SK-N-SH (cell line): ENCODE data around the gene EWSR1.

Source experiments
- CTCF ChIP-seq: fragments of 200-600 bp; sonication (generic); IDR thresholded peaks from 2 replicates; pipeline ENCODE4 v1.6.1; 2017; ENCODE audit warnings: antibody characterized with exemption, mild to moderate bottlenecking, moderate library complexity
- EP300 ChIP-seq, 2 experiments: IDR thresholded peaks; 2 replicates each; pipeline versions ENCODE4 v1.4.0 to v1.6.1; 2012; ENCODE audit warnings: borderline replicate concordance in 1 of 2, low read depth in 1 of 2, low read length in 1 of 2
- EZH2phosphoT487 ChIP-seq: fragments of 200-600 bp; sonication (generic); IDR thresholded peaks from 2 replicates; pipeline ENCODE4 v1.6.1; 2017; ENCODE audit warnings: low read depth, mixed run types, mild to moderate bottlenecking, antibody characterized with exemption, moderate library complexity, borderline replicate concordance
- FOXJ3 ChIP-seq: sonication (generic); formaldehyde crosslinking; IDR thresholded peaks from 2 replicates; pipeline ENCODE4 v1.5.1; 2020; ENCODE audit warnings: mild to moderate bottlenecking, missing genetic modification reagents
- GABPA ChIP-seq: IDR thresholded peaks from 2 replicates; pipeline ENCODE4 v1.4.0; 2012; ENCODE audit warnings: low read depth, mild to moderate bottlenecking
- MAX ChIP-seq: IDR thresholded peaks from 2 replicates; pipeline ENCODE4 v1.4.0; 2012; ENCODE audit warnings: low read depth
- POLR2AphosphoS5 ChIP-seq: IDR thresholded peaks from 2 replicates; pipeline ENCODE4 v1.6.1; 2012; ENCODE audit warnings: low read depth, low read length
- RFX5 ChIP-seq: IDR thresholded peaks from 2 replicates; pipeline ENCODE4 v1.6.1; 2012; ENCODE audit warnings: mild to moderate bottlenecking, improper control_type of control experiment, low read length
- SIN3A ChIP-seq: IDR thresholded peaks from 2 replicates; pipeline ENCODE4 v1.6.1; 2012; ENCODE audit warnings: low read depth, mild to moderate bottlenecking, low read length, moderate library complexity, borderline replicate concordance
- SMC3 ChIP-seq: IDR thresholded peaks from 2 replicates; pipeline ENCODE4 v1.6.1; 2012; ENCODE audit warnings: low read depth, low read length, improper control_type of control experiment
- TEAD4 ChIP-seq: IDR thresholded peaks from 2 replicates; pipeline ENCODE4 v1.4.0; 2012; ENCODE audit warnings: mild to moderate bottlenecking, borderline replicate concordance; ENCODE audit not compliant: insufficient read depth
- YY1 ChIP-seq: IDR thresholded peaks from 2 replicates; pipeline ENCODE4 v1.4.0; 2012; ENCODE audit warnings: low read depth, mild to moderate bottlenecking

GRCh38 chr22:29265305-29265704 lies 2.8 kb upstream of the EWSR1 start:
- TF ChIP-seq FOXJ3 (CRISPR knock-in tag), result no peak
- no peak for TF ChIP-seq MAX
- no peak for TF ChIP-seq CTCF
- no peak for TF ChIP-seq POLR2AphosphoS5
- no peak for TF ChIP-seq EZH2phosphoT487
- no peak for TF ChIP-seq YY1
- TF ChIP-seq GABPA, result no peak
- no peak for TF ChIP-seq SMC3
- TF ChIP-seq RFX5, result no peak
- no peak for TF ChIP-seq EP300 (IDR thresholded peaks at IDR 0.05; ENCODE audit: borderline replicate concordance in 1 of 2, low read depth in 1 of 2, low read length in 1 of 2)
- no peak for TF ChIP-seq TEAD4
- TF ChIP-seq SIN3A, result no peak
